Stimulated activated CD8-positive, alpha-beta memory T cell treated with anti-CD3 and anti-CD28 coated beads, Interleukin-4, amount 100 ng/mL, for 4 hours (primary cell): ENCODE data around the gene NKPD1.
"Not testable (repeated sequence)": the region's sequence is repeated elsewhere in the genome, so short reads cannot be mapped to it uniquely, and the experiment has no call there.

ENCODE experiments used
- DNase-seq, 2 donors: peaks; one replicate each; pipeline ENCODE4 v3.0.0-alpha.2; 2020; ENCODE audit warnings: low read depth in 2 of 2, low spot score in 1 of 2

NKPD1 gene

GRCh38 chr19:45118591-45119355 lies 42.0 kb downstream of the NKPD1 start:
- not testable (repeated sequence) for DNase-seq

- no peak for DNase-seq
Observed at GRCh38 chr19:45118106-45118505, 42.7 kb downstream of the NKPD1 start.

GRCh38 chr19:45117671-45118070 lies 43.1 kb downstream of the NKPD1 start:
- no peak for DNase-seq

GRCh38 chr19:45117167-45117594 lies 43.6 kb downstream of the NKPD1 start:
- DNase-seq, result peak; percentile 15 to 51

- DNase-seq, result no peak
Observed at GRCh38 chr19:45115809-45116615, 44.8 kb downstream of the NKPD1 start.

DNA sequence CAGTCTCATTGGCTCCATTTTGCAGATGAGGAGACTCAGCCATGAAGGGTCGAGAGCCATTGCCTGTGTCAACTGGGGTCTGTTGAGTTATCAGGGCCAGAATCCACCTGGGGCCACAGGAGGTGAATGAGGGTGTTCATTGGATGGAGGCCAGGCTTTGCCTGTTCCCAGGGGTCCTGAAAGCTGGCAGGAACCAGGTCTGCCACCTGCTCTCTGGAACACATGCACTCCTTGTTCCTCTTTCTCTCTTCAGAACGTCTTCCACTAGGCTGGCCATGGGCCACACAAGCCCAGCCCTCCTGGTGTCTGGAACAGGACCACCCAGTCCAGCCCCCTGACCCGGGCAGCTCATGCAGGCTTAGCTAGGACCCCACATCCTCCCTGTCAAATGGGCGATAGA lies 46.7 kb downstream of the NKPD1 start:
- no peak for DNase-seq

- DNase-seq, result no peak
Observed at GRCh38 chr19:45113628-45114027, 47.2 kb downstream of the NKPD1 start.

GRCh38 chr19:45112111-45112827 lies 48.5 kb downstream of the NKPD1 start:
- no peak for DNase-seq
